Measurements from ENCODE around the gene P2RX3.
"Not testable (repeated sequence)": the region's sequence is repeated elsewhere in the genome, so short reads cannot be mapped to it uniquely, and the experiment has no call there.

The P2RX3 gene

DNA sequence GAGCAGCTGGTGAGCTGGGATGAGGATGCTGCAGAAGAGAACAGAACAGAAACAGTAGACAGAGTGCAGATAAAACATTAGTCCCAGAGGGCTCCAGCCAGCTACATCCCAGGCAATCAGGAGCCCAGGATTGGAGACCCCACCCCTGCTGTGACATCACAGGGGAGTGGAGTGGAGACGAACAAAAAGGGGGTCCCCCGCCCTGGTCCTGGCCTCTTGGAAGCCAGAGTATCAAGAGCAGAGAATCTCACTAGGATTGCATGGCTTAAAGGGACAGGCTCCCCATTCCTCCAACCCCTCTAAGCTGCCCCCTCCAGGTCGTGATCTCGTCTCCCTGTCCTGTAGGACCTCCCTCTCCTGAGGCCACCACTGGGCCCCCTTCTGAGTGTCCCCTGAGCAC lies at the start of gene P2RX3:
Gene P2RX3 (plus strand): TSS at position 211 of the 400 bp plus-strand sequence. CDS start 199 bp downstream, outside the sequence.
- no peak for DNase-seq

DNA sequence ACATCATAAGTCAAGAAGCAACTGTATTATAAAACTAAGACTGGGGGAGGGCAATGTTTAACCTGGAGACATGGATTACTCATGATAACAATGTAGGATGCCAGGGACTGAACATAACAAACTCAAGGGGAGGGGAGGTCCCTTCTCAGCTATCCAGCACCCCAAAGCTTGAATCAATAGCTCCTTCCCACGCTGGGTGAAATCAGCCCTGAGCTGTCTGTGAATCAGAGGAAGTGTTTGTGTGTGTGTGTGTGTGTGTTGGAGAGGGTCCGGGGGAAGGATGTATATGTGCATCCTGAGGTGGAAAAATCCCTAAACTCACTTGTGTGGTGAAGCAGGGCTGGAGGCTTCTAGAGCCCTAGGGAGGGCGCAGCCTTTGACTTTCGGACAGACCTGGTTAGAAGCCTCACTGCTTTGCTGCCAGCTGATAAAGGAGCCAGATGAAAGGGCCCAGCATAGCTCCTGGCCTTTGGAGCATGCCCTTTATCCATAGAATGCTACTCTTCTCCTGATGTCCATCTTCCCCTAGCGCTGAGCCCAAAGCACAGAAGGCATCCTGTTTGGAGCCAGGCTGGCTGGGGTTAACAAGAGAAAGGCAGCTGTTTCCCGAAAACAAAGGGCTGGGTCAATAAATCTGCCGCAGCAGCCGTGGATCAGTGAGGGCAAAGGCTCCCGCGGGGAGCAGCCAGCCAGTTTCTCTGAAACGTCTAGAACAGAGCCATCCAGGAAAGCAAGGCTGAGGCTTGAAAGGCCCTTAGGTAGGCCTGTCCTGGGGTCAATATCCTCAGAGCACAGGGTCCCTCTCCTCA lies 49.2 kb upstream of the P2RX3 start:
- DNase-seq: no peak

DNA sequence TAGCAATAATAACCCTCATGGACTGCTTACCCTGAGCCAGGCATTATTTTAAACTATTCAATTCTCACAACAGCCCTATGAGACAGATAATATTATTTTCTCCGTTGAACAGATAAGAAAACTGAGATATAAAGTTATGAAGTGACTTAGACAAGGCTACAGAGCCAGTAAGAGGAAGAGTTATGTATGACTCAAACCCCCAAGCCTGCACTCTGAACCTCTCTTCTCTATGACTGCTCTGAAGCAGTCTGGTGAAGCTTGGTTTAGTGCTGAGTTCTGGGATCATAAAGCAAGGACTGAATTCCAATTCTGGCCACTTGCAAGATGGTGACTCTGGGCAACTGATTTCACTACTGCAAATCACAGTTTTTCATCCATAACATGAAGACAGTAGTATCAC lies 47.9 kb upstream of the P2RX3 start:
- no peak for DNase-seq

DNA sequence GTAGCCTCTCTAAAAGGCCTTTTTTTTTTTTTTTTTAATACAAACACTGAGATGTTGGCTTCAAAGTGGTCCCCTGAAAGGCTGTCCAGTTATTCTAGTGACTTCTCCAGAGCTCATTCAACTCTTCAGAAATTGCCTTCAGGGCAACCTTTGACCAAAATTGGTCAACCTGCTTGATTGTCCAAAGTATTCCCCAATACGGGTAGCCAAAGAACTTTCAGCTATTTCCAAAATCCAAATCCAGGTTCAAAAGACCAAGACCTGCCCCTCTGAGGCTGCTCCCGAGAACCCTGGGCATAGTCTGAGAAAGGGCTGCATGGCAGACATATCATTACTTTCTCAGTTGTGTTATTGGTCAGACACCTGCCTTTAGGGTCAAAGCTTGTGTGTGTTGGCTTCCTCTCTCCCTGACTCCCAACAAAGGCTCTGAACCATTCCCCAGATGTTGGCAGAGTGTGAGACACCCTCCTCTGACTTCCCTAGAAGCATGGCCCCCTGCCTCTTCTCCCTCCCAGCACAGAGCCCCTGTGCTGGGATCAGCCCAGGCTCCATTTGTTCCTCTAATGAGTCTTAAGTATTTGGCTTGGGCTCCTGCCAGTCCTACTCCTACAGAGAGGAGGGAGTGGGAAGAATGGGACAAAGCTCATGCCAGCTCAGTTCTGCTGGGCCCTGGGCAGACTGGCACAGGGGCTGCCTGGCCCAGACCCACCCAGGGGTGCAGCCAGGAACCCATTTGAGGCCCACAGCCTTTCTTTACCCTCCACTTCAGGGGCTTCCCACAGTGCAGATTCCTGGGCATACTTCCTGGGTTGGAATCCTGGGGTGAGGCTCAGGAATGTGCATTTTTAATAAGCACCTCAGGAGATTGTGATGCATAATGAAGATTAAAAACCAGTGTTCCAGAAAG lies 43.7 kb upstream of the P2RX3 start:
- DNase-seq: no peak

DNA sequence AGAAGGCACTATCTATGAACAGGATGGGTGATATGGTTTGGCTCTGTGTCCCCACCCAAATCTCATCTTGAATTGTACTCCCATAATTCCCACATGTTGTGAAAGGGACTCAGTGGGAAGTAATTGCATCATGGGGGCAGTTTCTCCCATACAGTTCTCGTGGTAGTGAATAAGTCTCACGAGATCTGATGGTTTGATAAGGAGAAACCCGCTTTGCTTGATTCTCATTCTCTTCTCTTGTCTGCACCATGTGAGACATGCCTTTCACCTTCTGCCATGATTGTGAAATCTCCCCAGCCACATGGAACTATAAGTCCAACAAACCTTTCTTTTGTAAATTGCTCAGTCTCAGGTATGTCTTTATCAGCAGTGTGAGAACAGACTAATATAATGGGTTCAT lies 41.9 kb upstream of the P2RX3 start:
- not testable (repeated sequence) for DNase-seq

DNA sequence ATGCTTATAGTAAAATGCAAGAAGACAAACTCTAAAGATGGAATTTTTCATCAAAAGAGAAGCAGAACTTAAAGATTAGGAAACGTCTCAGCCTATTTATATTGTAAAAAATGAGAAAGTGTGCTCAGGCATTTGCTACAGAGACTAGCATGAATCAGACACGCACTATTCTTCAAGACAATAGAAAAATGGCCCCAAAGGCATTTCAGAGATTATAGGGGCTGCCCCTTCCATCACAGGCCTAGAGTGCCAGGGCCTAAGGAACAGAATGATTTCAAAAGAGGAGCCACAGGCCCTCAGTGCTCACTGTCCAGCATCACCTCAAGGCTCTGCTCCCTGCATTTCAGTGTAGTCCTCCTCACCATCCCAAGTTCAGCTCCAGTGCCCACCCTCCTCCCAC lies 40.9 kb upstream of the P2RX3 start:
- no peak for DNase-seq

DNA sequence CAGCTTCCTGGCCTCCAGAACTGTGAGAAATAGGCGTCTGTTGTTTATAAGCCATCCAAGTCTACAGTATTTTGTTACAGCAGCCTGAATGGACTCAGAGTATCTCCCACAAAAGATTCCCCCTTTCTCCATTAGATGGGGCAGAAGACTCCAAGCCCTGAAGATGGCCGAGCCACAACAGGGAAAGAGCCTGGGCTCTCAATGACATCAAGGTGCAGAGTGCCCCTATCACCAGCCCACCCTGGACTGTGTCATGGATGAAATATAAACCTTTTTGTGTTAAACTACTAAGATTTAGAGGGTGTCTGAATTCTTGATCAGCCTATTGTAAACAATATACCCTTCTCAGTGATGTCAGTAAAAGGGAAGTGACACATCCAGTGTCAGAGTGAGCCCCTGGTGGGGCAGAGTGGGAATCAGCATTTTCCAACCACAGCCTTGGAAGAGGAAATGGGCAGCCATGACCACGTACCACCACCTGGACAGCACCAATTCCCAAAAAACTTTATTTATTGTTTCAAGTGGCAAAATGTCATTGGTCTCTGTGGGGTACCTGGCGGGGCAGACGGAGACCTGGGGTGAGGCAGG lies 38.9 kb upstream of the P2RX3 start:
- no peak for DNase-seq

DNA sequence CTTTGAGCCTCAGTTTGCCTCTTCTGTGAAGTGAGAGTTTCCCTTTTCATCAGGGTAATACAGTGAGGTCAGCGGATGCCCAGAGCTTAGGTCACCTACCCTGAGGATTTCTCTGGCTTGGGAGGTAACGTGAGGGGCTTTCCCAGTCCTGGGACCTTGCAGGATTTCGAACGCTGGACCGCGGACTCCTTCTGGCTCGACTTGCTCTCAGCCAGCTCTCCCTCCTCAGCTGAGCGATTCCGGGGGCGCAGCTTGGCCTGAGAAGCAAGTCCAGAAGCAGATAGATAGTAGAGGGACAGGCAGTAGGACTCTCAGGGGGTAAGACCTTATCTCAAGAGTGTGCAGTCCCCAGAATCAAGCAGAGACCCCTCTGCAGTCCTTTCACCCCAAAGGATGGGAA lies 37.4 kb upstream of the P2RX3 start:
- no peak for DNase-seq

DNA sequence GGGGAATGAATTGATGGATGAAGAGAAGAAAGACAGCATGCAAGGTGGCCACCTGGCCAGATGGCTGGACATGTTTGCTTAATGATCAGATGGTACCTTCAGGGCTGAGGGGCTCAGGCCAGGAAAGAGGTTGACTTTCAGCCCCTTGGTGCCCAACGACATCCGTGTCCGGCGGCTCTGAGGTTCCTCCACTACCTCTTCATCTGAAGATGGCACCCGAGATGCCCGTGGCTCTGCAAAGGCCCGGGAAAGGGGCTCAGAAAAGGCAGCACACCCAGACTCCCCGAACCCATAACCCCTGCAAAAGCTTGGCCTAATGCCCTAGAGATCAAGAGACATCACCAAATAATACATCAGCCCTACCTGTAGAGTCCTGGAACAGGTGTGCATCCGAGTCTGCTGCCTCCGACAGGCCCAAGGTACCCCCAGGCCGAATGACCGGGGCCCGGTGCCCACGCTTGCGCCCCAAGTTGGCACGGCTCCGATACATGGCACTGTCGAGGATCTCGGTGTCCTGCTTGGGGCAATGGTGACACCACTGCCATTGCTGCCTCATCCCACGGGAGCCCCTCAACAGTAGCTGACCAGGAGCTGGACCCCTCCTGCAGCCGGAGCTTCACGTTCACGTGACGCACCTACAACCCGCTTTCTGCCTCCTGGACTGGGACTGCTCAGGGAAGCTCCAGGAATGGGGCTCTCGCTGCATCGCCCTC lies 36.3 kb upstream of the P2RX3 start:
- no peak for DNase-seq

DNA sequence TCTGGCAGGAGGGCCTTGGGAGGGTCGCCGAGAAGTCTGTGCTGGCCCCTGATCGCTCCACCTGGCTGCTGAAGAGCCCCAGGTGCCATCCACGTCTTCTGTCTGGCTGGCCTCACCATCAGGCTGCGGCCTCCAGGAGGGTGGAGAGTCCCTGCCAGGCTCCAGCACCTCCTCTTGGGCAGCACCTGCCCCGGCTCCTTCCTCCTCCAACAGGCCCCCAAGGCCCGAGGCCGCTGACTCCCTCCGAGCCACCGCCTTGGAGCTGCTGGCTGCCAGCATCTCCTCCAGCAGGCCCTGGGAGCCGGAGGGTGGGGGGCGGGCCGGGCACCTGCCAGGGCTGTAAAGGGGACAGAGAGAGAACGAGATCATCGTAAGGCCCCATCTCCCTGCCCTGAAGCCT lies 35.7 kb upstream of the P2RX3 start:
- DNase-seq: no peak

DNA sequence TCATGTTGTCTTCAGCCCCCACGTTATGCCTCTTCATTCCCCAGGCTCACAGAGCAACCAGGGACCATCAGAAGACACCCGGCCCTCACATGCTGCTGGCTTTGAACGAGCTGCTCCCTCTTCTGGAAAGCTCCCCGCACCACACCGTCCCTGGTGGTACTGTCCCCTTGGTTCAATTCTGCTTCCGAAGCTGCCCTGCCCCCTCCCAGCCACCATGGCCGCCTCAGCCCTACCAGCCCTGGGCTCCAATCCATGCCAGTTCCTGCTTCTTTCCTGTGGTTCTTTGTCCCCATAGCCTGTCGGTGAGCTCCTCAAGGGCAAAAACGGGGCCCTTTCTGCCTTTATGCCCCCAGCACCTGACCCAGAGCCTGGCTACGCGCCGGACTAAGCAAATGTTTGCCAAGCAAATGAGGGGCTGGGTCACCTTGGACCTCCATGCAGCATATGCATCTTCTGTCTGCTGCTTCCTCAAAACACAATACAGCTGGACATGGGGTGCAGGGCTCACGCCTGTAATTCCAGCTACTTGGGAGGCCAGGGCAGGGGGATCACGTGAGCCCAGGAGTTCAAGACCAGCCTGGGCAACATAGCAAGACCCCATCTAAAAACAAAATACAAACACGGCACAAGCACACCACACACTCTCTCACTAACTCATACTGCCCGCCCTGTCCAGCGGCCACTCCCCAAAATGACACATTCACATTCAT lies 34.7 kb upstream of the P2RX3 start:
- DNase-seq: no peak

DNA sequence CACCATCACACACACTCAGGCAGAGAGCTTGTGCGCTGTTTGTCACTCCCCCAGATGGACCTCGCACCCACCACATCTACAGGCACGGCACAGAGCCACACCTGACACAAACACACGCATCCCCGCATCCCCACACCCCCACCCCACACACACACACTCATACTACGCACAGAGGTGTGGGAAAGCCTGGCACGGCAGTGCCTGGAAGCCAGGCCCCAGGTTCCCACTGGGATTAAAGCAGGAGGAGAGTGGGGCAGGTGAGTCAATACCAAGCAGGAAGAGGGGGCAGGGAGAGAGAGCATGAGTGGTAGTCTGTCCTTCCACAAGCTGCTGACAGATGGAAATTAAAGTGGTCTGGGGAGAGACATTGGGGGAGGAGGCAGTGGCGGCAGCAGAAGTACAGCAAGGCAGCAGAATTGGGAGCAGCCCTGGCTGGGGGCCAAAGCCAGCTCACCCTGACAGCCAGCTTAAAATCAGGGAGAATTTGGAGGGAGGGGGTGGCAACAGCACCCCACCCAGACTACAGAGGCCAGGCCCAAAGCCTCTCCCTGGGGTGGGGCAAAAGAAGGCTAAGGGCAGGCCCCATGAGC lies 34.1 kb upstream of the P2RX3 start:
- no peak for DNase-seq

DNA sequence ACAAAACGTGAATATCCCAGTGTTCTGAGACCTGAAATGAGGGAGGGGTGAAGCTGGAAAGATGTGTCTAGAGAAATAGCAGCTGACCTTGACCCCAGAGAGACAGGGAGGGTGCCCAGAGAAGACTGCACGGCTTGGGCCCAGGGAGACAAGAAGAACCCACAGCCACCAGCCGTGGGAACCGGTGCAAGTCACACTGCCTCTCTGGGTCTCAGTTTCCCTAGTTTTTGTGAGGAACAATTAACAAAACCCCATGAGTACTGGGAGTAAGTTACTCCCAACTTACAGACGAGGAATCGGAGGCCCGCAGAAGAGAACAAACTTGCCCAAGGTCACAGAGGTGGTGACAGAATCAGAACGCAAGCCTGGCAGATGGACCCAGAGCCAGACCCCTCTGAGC lies 32.6 kb upstream of the P2RX3 start:
- no peak for DNase-seq

DNA sequence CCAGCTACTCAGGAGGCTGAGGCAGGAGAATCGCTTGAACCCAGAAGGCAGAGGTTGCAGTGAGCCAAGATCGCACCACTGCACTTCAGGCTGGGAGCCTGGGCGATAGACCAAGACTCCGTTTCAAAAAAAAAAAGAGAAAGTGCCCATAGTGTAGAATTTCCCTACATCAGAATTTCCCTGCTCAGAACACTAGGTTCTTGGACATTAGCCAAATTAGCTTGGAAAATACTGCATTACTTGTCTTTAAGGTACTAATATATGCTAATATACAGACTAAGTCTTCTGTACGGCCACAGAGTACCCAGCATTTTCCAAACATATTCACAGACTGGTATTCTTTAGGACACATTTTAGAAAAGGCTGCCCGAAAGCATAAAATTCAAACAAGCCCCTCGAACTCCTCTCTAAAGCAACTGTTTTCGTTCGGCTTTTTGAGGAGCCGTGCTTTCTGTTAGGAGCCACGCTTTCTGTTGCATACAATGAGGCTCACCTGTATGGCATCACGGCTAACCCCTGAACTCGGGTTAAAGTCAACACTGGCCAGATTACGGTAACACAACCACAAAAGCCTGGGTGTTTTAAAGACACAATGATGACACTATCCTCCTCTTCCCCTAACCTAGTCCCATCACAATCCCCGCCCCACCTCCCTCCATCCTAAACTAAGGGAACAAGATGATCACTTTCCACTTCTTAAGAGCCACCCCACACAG lies 31.8 kb upstream of the P2RX3 start:
- DNase-seq: no peak

DNA sequence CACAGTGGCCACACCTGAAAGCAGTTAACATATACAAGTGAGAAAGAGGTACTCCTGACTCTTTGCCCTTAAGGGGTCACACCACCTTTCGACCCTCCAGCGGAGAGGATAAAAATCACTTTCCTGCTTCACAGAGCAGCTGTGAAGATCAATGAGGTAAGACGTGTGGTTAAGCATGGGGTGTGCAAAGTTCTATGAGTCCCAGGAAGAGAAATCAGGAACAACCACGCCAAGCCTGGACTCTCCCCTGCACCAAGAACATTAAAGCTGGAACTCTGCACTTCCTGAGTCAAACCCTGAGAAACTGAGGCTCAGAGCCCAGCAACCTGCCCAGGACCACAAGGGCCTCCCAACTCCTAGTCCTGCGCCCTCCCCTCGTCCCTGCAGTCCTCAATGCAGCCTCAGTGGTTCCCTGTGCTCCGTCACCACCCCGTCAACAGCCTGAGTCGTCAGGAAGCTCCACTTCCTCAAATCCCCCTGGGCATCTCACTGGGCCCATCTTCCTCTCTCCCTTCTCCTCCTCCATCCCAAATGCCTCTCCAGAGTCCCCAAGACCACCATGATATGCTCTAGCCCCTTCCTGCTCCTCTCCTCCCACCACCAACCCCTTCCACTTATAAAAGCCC lies 31.1 kb upstream of the P2RX3 start:
- no peak for DNase-seq

DNA sequence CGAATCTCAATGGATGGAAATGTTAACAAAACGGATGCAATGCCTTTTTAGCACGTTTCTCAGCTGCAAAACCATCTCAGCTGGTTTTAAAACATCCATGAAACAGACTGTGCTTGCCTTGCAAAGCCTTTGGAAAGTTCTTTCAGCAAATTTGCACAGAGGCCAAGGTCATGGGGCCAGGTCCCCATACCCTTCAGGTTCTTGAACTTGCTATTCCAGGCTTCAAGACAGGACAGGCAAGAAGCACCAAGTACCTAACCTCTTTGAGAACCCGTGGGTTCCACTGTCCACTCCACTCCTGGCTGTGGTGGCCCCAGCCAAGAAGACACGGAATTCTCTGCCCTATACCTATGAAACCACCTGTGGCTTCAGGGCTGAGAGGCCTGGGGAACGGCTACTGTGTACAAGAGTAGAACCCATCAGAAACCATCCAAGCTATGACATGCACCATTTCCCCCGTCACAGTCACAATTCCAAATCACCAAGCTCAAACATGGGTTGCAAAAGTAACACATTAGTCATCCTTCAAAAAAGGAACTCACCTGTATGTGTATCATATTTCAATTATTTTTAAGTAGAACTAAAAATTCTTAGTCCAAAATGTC lies 30.4 kb upstream of the P2RX3 start:
- no peak for DNase-seq

DNA sequence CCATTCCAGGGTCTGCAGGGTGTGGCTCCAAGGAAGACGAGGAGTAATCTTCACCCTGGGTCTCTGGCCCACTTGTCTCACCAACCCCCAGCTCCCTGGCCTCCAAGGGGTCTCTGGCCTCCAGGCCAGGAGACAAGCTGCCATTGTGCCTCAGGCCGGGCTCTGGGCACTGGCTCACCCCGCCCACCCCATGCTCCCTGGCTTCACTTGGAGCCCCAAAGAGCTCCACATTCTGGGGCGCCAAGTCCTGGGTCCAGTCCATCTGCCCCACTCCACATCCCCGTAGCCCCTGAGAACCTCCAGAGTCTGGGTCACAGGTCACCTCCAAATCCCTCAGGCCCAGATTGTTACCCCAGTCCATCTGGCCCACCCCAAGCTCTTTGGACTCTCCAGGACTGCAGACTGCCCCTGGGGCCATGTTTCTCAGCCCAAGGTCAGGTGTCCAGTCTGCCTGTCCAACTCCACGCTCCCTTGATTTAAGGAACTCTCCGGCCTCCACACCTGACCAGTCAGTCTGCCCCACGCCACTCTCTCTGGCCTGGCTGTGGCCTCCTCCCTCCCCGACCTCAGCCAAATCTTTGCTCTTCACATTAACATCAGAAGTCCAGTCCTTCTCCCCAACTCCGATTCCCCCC lies 29.6 kb upstream of the P2RX3 start:
- no peak for DNase-seq

DNA sequence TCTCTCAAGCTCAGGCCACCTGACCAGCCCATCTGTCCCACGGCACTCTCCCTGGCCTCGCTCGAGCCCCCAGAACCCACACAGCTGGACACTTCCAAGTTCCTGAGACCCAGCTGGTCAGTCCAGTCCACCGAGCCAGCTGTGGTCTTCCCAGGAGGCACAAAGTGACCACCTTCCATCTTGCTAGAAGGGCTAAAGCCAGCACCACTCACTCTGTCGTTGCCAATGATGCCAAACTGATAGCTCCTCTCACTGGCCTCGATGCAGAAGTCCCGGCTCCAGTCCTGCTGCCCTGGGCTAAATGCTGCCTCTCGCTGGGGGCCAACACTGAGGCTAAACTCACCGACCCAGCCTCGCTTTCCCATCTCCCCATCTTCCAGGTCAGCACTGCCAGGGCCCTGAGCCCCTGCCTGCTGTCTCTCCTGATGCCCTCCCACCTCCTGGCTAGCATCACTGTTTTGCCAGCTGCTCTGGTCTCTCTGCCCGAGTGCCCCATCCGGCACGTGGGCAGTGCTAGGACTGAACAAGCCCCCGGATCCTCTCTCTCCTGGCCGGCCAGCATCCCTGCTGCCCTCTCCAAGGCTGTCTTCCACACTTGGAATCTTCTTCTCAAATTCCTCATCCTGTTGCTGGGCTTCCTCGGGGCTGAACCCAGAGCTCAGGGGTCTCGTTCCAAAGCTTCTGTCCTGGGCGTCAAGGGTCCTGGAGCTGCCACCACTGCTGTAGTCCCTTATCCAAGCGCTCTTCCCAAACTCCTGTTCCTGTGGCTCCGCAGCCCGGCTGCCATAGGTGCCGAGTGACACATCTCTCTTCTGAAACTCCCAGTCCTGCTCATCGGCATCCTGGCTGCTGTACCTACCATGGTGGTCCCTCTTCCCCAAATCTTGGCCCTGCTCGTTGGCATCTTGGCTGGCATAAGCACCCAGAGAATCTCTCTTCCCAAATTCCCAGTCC lies 28.8 kb upstream of the P2RX3 start:
- no peak for DNase-seq

DNA sequence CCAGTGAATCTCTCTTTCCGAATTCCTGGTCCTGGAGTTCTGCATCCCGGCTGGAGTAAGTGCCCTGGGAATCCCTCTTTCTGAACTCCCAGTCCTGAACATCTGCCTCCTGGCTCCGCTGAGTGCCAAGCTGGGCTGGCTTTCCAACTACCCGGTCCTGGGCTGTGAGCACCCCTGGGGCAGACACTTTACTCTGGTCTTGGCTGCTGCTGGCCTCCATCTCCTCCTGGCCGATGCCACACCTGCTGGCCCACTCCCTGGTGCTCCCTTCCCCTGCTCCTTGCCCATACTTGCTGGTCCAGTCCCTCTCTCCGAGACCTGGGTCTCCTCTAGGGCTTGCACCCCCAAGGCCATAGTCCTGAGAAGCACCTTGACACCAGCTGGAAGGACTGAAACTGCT lies 28.1 kb upstream of the P2RX3 start:
- no peak for DNase-seq
